HEK293T (cell line): ENCODE results near the gene KISS1R.
"Not testable (repeated sequence)": the region's sequence is repeated elsewhere in the genome, so short reads cannot be mapped to it uniquely, and the experiment has no call there.

Experiments
- CTCF ChIA-PET: fragments of 350-600 bp; formaldehyde crosslinking; extraction: SDS; loops from one replicate; lab custom pipeline; 2021; ENCODE audit warnings: antibody characterized with exemption, inconsistent platforms; lab: Yijun Ruan, JAX
- POLR2A ChIA-PET: fragments of 350-600 bp; formaldehyde crosslinking; extraction: SDS; loops from one replicate; lab custom pipeline; 2020; ENCODE audit warnings: antibody characterized with exemption, inconsistent platforms; lab: Yijun Ruan, JAX
- DNase-seq: peaks from one replicate; pipeline ENCODE4 v3.0.0; 2012; ENCODE audit warnings: mixed read lengths; ENCODE audit errors: extremely low spot score
- ARNT ChIP-seq: fragments of 450-650 bp; IDR thresholded peaks from 2 replicates; pipeline ENCODE4 v1.6.1; 2017; ENCODE audit warnings: mild to moderate bottlenecking
- BHLHE40 ChIP-seq: fragments of 450-650 bp; IDR thresholded peaks from 2 replicates; pipeline ENCODE4 v1.6.1; 2016; ENCODE audit warnings: mild to moderate bottlenecking, moderate library complexity, borderline replicate concordance
- CTBP1 ChIP-seq: fragments of 450-650 bp; IDR thresholded peaks from 2 replicates; pipeline ENCODE4 v1.6.1; 2016; ENCODE audit warnings: borderline replicate concordance
- ELF4 ChIP-seq: fragments of 450-650 bp; IDR thresholded peaks from 2 replicates; pipeline ENCODE4 v1.6.1; 2017; ENCODE audit warnings: antibody characterized with exemption
- FOXA1 ChIP-seq: fragments of 450-650 bp; IDR thresholded peaks from 2 replicates; pipeline ENCODE4 v1.6.1; 2016; ENCODE audit warnings: mild to moderate bottlenecking
- FOXK2 ChIP-seq: fragments of 450-650 bp; IDR thresholded peaks from 2 replicates; pipeline ENCODE4 v1.6.1; 2016; ENCODE audit warnings: mild to moderate bottlenecking
- FOXM1 ChIP-seq: fragments of 450-650 bp; IDR thresholded peaks from 2 replicates; pipeline ENCODE4 v1.6.1; 2017; ENCODE audit warnings: mild to moderate bottlenecking, borderline replicate concordance
- HDGF ChIP-seq: fragments of 450-650 bp; IDR thresholded peaks from 2 replicates; pipeline ENCODE4 v1.6.1; 2017; ENCODE audit warnings: antibody characterized with exemption, borderline replicate concordance
- L3MBTL2 ChIP-seq: fragments of 450-650 bp; conservative IDR thresholded peaks from 2 replicates; pipeline ENCODE4 v1.6.1; 2016; ENCODE audit warnings: mild to moderate bottlenecking
- LEF1 ChIP-seq: fragments of 450-650 bp; IDR thresholded peaks from 2 replicates; pipeline ENCODE4 v1.6.1; 2017; ENCODE audit warnings: mild to moderate bottlenecking, borderline replicate concordance
- NFRKB ChIP-seq: fragments of 450-650 bp; IDR thresholded peaks from 2 replicates; pipeline ENCODE4 v1.6.1; 2016; ENCODE audit warnings: mild to moderate bottlenecking, moderate library complexity
- PKNOX1 ChIP-seq: fragments of 450-650 bp; IDR thresholded peaks from 2 replicates; pipeline ENCODE4 v1.6.1; 2016
- SP1 ChIP-seq: fragments of 450-650 bp; IDR thresholded peaks from 2 replicates; pipeline ENCODE4 v1.6.1; 2017
- SUZ12 ChIP-seq: fragments of 450-650 bp; IDR thresholded peaks from 2 replicates; pipeline ENCODE4 v1.6.1; 2016; ENCODE audit warnings: mild to moderate bottlenecking
- TARDBP ChIP-seq: fragments of 450-650 bp; IDR thresholded peaks from 2 replicates; pipeline ENCODE4 v1.6.1; 2016
- ZNF384 ChIP-seq: fragments of 450-650 bp; IDR thresholded peaks from 2 replicates; pipeline ENCODE4 v1.6.1; 2016

Gene KISS1R

GRCh38 chr19:876780-877314 lies 40.3 kb upstream of the KISS1R start:
- no peak for TF ChIP-seq FOXA1
- no peak for TF ChIP-seq ZNF384
- TF ChIP-seq SUZ12: no peak
- TF ChIP-seq PKNOX1: no peak
- TF ChIP-seq ARNT: no peak
- no peak for TF ChIP-seq L3MBTL2
- no peak for TF ChIP-seq ELF4
- TF ChIP-seq SP1: no peak
- no peak for TF ChIP-seq FOXK2
- no peak for TF ChIP-seq LEF1
- TF ChIP-seq FOXM1: no peak
- no peak for TF ChIP-seq NFRKB
- no peak for TF ChIP-seq TARDBP
- no peak for TF ChIP-seq HDGF
- ChIA-PET POLR2A (no interaction called here), CTCF (no interaction called here)
- no peak for DNase-seq

GRCh38 chr19:877992-878660 lies 39.0 kb upstream of the KISS1R start:
- POLR2A ChIA-PET, CTCF ChIA-PET, DNase-seq: not testable (repeated sequence)

DNA sequence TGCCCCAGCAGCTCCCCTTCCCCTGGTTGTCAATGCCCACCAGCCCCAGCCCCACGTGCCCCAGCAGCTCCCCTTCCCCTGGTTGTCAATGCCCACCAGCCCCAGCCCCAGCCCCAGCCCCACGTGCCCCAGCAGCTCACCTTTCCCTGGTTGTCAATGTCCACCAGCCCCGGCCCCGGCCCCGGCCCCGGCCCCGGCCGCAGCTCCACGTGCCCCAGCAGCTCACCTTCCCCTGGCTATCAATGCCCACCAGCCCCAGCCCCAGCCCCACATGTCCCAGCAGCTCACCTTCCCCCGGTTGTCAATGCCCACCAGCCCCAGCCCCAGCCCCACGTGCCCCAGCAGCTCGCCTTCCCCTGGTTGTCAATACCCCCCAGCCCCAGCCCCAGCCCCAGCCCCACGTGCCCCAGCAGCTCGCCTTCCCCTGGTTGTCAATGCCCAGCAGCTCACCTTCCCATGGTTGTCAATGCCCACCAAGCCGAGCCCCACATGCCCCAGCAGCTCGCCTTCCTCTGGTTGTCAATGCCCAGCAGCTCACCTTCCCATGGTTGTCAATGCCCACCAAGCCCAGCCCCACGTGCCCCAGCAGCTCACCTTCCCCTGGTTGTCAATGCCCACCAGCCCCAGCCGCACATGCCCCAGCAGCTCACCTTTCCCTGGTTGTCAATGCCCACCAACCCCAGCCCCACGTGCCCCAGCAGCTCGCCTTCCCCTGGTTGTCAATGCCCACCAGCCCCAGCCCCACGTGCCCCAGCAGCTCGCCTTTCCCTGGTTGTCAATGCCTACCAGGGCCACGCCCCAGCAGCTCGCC lies 38.2 kb upstream of the KISS1R start:
- POLR2A ChIA-PET: interaction anchor here (1.3 kb wide), 1 partner anchor 14 kb away, joined by 3 read pairs; the partner anchor contains the start of genes MED16 and RNU6-9
- DNase-seq, CTCF ChIA-PET: not testable (repeated sequence)

DNA sequence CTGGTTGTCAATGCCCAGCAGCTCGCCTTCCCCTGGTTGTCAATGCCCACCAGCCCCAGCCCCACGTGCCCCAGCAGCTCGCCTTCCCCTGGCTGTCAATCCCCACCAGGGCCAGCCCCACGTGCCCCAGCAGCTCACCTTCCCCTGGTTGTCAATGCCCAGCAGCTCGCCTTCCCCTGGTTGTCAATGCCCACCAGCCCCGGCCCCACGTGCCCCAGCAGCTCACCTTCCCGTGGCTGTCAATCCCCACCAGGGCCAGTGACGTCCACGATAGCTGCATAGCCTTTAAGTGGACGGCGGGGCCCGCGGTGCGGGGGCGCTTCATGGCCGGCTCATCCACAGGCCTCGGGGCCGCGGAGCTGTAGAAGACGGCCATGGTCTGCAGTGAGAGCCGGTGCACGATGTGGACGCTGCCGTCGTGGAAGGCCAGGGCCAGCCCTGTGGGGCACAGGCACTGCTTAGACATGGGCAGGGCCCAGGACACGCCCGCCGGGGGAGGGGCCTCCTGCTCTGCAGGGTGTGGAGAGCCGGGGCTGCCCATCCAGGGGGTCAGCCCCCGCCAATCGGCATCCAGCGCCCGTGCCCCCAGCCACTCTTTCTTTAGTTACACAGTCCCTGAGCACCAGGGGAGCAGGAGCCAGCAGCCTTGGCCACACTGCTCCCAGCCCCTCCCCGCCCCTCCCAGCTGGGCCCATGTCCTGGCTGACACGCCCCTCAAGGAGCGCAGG lies 37.3 kb upstream of the KISS1R start:
- CTCF ChIA-PET: no interaction called here
- DNase-seq: no peak
- POLR2A ChIA-PET: interaction anchor here (1.3 kb wide), 1 partner anchor 13 kb away, joined by 3 read pairs; the partner anchor contains the start of genes MED16 and RNU6-9
- TF ChIP-seq CTBP1 (no peak), ZNF384 (no peak), LEF1 (no peak), BHLHE40 (no peak), FOXK2 (no peak), SUZ12 (no peak), HDGF (no peak), ARNT (no peak), FOXM1 (no peak), PKNOX1 (no peak), SP1 (no peak), FOXA1 (no peak), NFRKB (no peak), TARDBP (no peak)

GRCh38 chr19:881385-882071 lies 35.6 kb upstream of the KISS1R start:
- DNase-seq: no peak
- CTCF ChIA-PET: no interaction called here
- POLR2A ChIA-PET: interaction anchor here (0.7 to 1.5 kb wide), 2 partner anchors 12 to 28 kb away, joined by 3 to 4 read pairs; partner anchors contain the start of gene RNU6-9
- TF ChIP-seq ARNT (no peak), CTBP1 (no peak), HDGF (no peak), SUZ12 (no peak), PKNOX1 (no peak), NFRKB (no peak), LEF1 (no peak), FOXA1 (no peak), ZNF384 (no peak), ELF4 (no peak), L3MBTL2 (no peak), FOXK2 (no peak), TARDBP (no peak), BHLHE40 (no peak), SP1 (no peak)
